DOHH2 (cell line): ENCODE results near the gene KLHDC8A.

Source experiments
- H3F3A ChIP-seq: fragments of 200-600 bp; sonication (generic), shearing (Covaris generic); 2 replicates; pipeline ENCODE4 v1.6.0; 2016; ENCODE audit warnings: antibody characterized with exemption, mild to moderate bottlenecking; ENCODE audit not compliant: control insufficient read depth, insufficient read depth
- H3K27ac ChIP-seq: fragments of 200-600 bp; sonication (generic); 2 replicates; pipeline ENCODE4 v1.5.1; 2014; ENCODE audit warnings: low read depth, mild to moderate bottlenecking, low read length, moderate library complexity
- H3K27me3 ChIP-seq: fragments of 200-600 bp; sonication (generic); 2 replicates; pipeline ENCODE4 v1.6.1; 2014; ENCODE audit warnings: mild to moderate bottlenecking, low read length, mixed read lengths; ENCODE audit not compliant: control insufficient read depth
- H3K36me3 ChIP-seq: fragments of 200-600 bp; sonication (generic); 2 replicates; pipeline ENCODE4 v1.6.1; 2014; ENCODE audit warnings: mild to moderate bottlenecking, low read length, moderate library complexity, mixed read lengths; ENCODE audit not compliant: control insufficient read depth
- H3K4me1 ChIP-seq: fragments of 200-600 bp; sonication (generic); 2 replicates; pipeline ENCODE4 v1.6.1; 2014; ENCODE audit warnings: mild to moderate bottlenecking, low read length, mixed read lengths; ENCODE audit not compliant: control insufficient read depth
- H3K4me2 ChIP-seq: fragments of 200-600 bp; sonication (generic); 2 replicates; pipeline ENCODE4 v1.6.0; 2014; ENCODE audit warnings: mild to moderate bottlenecking, low read length, moderate library complexity
- H3K4me3 ChIP-seq: fragments of 200-600 bp; sonication (generic); 2 replicates; pipeline ENCODE4 v1.5.1; 2014; ENCODE audit warnings: mild to moderate bottlenecking, low read length, mixed read lengths
- H3K79me2 ChIP-seq: fragments of 200-600 bp; sonication (generic); 2 replicates; pipeline ENCODE4 v1.6.1; 2014; ENCODE audit warnings: mild to moderate bottlenecking, low read length, mixed read lengths; ENCODE audit not compliant: control insufficient read depth
- H3K9me2 ChIP-seq: fragments of 200-600 bp; sonication (generic); replicated peaks from 2 replicates; pipeline ENCODE4 v1.6.1; 2014; ENCODE audit warnings: mild to moderate bottlenecking, low read length, mixed read lengths; ENCODE audit not compliant: control insufficient read depth
- H3K9me3 ChIP-seq: fragments of 200-600 bp; sonication (generic); 2 replicates; pipeline ENCODE4 v1.6.1; 2014; ENCODE audit warnings: antibody characterized with exemption, low read length, mixed read lengths; ENCODE audit not compliant: control insufficient read depth, insufficient read depth
- H4K20me1 ChIP-seq: fragments of 200-600 bp; sonication (generic); 2 replicates; pipeline ENCODE4 v1.6.0; 2014; ENCODE audit warnings: low read depth, mild to moderate bottlenecking, antibody characterized with exemption, low read length, moderate library complexity; ENCODE audit not compliant: control insufficient read depth, insufficient read depth
- EZH2phosphoT487 ChIP-seq: fragments of 200-600 bp; sonication (generic); IDR thresholded peaks from 2 replicates; pipeline ENCODE4 v1.6.1; 2017; ENCODE audit warnings: borderline replicate concordance, mild to moderate bottlenecking, antibody characterized with exemption, low read length, moderate library complexity, mixed read lengths
- TF ChIP-seq, protein P1 (sequence below): fragments of 200-600 bp; sonication (generic); IDR thresholded peaks from one replicate; pipeline ENCODE4 v1.5.1; 2014; ENCODE audit warnings: antibody characterized with exemption, mild to moderate bottlenecking, low read depth, low read length; ENCODE audit not compliant: poor library complexity, severe bottlenecking

Gene KLHDC8A

DNA sequence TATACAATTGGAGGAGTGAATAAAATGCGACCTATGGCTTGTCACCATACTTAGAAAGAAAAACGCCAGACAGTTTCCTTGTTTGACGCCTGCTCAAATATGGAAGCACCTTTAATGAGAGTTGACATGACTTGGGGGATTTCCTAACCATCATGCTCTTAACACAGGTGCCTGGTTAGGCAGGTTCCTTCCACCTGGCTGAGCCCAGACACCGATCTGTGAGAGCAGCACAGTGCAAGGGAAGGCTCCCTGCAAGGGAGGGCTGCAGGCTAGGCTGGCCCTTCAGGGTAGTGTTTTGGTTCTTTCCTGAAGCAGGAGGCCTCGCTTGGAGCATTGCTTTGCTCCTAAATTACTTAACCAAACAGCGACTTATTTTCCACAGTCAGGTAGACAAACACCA, 24.6 kb upstream of the KLHDC8A start:
- H3K36me3 ChIP-seq, result no peaks in the 10 kb centered on the region
- H3K9me2 ChIP-seq, result no peaks in the 10 kb centered on the region
- H3K79me2 ChIP-seq, result no peaks in the 10 kb centered on the region
- peaks cover 3% of the 10 kb centered on the region; the same call in 1 of the 2 replicates for H3K4me1 ChIP-seq
- H3F3A ChIP-seq, result no peaks in the 10 kb centered on the region
- no peak overlapping the region for H3K4me3 ChIP-seq
- no peak overlapping the region for H3K4me2 ChIP-seq
- no peak overlapping the region for H3K27ac ChIP-seq
- TF ChIP-seq, protein P1, sequence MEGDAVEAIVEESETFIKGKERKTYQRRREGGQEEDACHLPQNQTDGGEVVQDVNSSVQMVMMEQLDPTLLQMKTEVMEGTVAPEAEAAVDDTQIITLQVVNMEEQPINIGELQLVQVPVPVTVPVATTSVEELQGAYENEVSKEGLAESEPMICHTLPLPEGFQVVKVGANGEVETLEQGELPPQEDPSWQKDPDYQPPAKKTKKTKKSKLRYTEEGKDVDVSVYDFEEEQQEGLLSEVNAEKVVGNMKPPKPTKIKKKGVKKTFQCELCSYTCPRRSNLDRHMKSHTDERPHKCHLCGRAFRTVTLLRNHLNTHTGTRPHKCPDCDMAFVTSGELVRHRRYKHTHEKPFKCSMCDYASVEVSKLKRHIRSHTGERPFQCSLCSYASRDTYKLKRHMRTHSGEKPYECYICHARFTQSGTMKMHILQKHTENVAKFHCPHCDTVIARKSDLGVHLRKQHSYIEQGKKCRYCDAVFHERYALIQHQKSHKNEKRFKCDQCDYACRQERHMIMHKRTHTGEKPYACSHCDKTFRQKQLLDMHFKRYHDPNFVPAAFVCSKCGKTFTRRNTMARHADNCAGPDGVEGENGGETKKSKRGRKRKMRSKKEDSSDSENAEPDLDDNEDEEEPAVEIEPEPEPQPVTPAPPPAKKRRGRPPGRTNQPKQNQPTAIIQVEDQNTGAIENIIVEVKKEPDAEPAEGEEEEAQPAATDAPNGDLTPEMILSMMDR, result no peak
- TF ChIP-seq EZH2phosphoT487, result no peak
- H4K20me1 ChIP-seq, result no peaks in the 10 kb centered on the region
- H3K9me3 ChIP-seq, result no peaks in the 10 kb centered on the region
- H3K27me3 ChIP-seq, result peaks cover 26% of the 10 kb centered on the region

DNA sequence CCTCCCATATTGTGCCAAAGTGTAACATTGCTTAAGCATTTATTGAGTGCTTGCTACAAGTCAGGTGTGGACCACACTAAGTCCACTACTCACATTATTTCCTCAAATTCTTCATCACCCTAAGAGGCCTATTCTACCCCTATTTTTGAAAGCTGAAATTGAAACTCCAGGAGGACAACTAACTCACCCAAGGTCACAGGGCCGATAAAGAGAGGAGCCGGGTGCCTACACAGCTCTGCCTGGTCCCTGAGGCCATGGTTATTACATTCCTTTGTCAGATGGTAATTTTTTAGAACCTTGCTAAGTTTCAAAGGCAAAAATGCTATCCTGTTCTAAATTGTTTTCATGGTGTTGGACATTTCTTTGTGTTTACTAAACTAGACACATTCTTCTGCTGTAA, 24.2 kb upstream of the KLHDC8A start:
- H3K4me2 ChIP-seq, result no peak overlapping the region
- no peaks in the 10 kb centered on the region for H3K36me3 ChIP-seq
- H3K9me2 ChIP-seq, result no peaks in the 10 kb centered on the region
- H3K27me3 ChIP-seq, result peaks cover 30% of the 10 kb centered on the region
- no peak overlapping the region for H3K27ac ChIP-seq
- TF ChIP-seq EZH2phosphoT487, result no peak
- TF ChIP-seq, protein P1, result no peak
- no peaks in the 10 kb centered on the region for H3K79me2 ChIP-seq
- H3K4me1 ChIP-seq, result peaks cover 3% of the 10 kb centered on the region; the same call in 1 of the 2 replicates
- H3K9me3 ChIP-seq, result no peaks in the 10 kb centered on the region
- H4K20me1 ChIP-seq, result no peaks in the 10 kb centered on the region
- no peak overlapping the region for H3K4me3 ChIP-seq
- H3F3A ChIP-seq, result no peaks in the 10 kb centered on the region

DNA sequence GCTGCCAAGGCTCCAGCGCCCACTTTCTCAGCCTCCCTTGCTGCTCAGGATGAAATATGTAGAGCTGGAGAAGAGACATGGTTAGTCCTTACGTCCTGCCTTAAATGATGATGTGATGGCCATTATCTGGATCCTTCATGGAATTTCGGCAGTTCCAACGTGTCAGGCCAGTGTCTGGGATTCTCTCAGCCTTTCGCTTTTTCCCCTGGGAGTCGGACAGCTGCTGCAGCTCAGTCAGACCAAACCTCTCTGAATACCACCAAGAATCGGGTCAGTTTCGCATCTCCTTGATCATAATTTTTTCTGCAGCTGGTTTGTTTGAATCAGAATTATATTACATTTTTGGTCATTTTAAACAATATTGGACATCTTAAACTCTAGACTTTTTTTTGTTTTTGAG, 22.3 kb upstream of the KLHDC8A start:
- Histone ChIP-seq H3K36me3 (no peaks in the 10 kb centered on the region), H3K9me3 (no peaks in the 10 kb centered on the region), H3K27me3 (peaks cover 27% of the 10 kb centered on the region), H3K9me2 (no peaks in the 10 kb centered on the region), H3K79me2 (no peaks in the 10 kb centered on the region), H3K4me1 (no peaks in the 10 kb centered on the region), H3F3A (no peaks in the 10 kb centered on the region), H4K20me1 (no peaks in the 10 kb centered on the region), H3K4me2 (no peak overlapping the region), H3K4me3 (no peak overlapping the region), H3K27ac (no peak overlapping the region)
- TF ChIP-seq, protein P1, result no peak
- no peak for TF ChIP-seq EZH2phosphoT487

DNA sequence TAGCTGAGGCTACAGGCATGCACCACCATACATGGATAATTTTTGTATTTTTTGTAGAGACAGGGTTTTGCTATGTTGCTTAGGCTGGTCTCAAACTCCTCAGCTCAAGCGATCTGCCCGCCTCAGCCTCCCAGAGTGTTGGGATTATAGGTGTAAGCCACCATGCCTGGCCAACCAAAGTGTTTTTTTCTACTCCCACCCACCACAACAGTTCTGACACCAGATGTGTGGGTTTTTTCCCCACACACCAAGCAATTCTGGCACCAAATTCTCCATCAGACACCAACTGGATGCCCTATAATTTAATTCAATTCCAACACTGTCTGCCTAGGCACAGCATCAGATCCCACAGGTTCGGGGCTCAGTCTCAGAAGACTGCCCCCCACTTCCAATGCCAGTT, 20.6 kb upstream of the KLHDC8A start:
- Histone ChIP-seq H3K4me2 (no peak overlapping the region), H3F3A (no peaks in the 10 kb centered on the region), H3K4me1 (no peaks in the 10 kb centered on the region), H4K20me1 (no peaks in the 10 kb centered on the region), H3K9me3 (no peaks in the 10 kb centered on the region), H3K27ac (no peak overlapping the region), H3K9me2 (no peaks in the 10 kb centered on the region), H3K36me3 (no peaks in the 10 kb centered on the region), H3K27me3 (peaks cover 38% of the 10 kb centered on the region), H3K4me3 (no peak overlapping the region), H3K79me2 (no peaks in the 10 kb centered on the region)
- TF ChIP-seq, protein P1, result no peak
- no peak for TF ChIP-seq EZH2phosphoT487
